ENCODE results near the gene SMPDL3B.

Gene SMPDL3B

DNA sequence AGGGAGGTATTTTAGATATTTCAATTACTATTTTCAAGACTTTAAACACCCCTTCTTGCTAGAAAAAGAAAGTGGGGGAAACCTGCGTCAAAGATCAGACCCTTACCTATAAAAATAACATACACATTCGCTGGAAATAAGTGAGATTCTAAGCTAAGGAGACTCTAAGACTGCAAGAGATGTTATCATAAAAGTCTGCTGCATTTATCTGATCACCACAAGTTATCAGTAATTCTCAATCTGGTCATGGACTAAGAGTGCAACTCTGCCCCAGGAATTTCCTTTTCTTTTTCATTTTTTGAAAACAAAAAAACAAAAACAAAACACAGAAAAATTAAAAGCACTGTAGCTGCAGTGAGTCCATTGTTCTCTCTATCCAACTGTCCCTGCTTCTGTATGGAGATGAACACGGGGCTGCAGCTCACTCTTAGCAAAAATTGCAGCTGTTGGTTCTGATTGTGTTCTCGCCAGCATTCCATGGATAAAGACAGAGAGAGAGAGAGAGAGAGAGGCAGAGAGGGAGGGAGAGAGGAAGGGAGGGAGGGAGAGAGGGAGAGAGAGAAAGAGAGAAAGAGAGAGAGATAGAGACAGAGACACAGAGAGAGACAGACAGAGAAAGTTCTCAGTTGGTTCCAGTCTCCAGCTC, 39.1 kb downstream of the SMPDL3B start:
- DNase-seq (ENCODE audit: low read depth), result no peak
- TF ChIP-seq, protein P1, sequence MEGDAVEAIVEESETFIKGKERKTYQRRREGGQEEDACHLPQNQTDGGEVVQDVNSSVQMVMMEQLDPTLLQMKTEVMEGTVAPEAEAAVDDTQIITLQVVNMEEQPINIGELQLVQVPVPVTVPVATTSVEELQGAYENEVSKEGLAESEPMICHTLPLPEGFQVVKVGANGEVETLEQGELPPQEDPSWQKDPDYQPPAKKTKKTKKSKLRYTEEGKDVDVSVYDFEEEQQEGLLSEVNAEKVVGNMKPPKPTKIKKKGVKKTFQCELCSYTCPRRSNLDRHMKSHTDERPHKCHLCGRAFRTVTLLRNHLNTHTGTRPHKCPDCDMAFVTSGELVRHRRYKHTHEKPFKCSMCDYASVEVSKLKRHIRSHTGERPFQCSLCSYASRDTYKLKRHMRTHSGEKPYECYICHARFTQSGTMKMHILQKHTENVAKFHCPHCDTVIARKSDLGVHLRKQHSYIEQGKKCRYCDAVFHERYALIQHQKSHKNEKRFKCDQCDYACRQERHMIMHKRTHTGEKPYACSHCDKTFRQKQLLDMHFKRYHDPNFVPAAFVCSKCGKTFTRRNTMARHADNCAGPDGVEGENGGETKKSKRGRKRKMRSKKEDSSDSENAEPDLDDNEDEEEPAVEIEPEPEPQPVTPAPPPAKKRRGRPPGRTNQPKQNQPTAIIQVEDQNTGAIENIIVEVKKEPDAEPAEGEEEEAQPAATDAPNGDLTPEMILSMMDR (IDR thresholded peaks at IDR 0.05; ENCODE audit: low read depth, low read length, missing control alignments), result no peak

GRCh38 chr1:27974417-27974781, 39.6 kb downstream of the SMPDL3B start:
- no peak overlapping the region for H3K4me3 ChIP-seq (ENCODE audit: low read depth, low read length)
- in situ Hi-C loops (cut with HindIII; ENCODE audit: low sequenced_read_pairs), result no loop called here
- TF ChIP-seq, protein P1 (IDR thresholded peaks at IDR 0.05; ENCODE audit: low read depth, low read length, missing control alignments), result no peak
- no peak for DNase-seq (ENCODE audit: low read depth)

More for the DNA sequence above, 39.1 kb downstream of the SMPDL3B start:
- no peak overlapping the region for H3K4me3 ChIP-seq (ENCODE audit: low read depth, low read length)
- in situ Hi-C loops (cut with HindIII; ENCODE audit: low sequenced_read_pairs), result no loop called here

GRCh38 chr1:27979151-27979858, 44.5 kb downstream of the SMPDL3B start:
- DNase-seq (ENCODE audit: low read depth), result peak; percentile 48
- H3K4me3 ChIP-seq (ENCODE audit: low read depth, low read length), result no peak overlapping the region
- in situ Hi-C loops (cut with HindIII; ENCODE audit: low sequenced_read_pairs), result no loop called here
- TF ChIP-seq, protein P1 (IDR thresholded peaks at IDR 0.05; ENCODE audit: low read depth, low read length, missing control alignments), result peak; percentile 48

GRCh38 chr1:27979859-27980201, 45.0 kb downstream of the SMPDL3B start:
- no peak for DNase-seq (ENCODE audit: low read depth)
- TF ChIP-seq, protein P1 (IDR thresholded peaks at IDR 0.05; ENCODE audit: low read depth, low read length, missing control alignments), result no peak
- in situ Hi-C loops (cut with HindIII; ENCODE audit: low sequenced_read_pairs), result no loop called here
- no peak overlapping the region for H3K4me3 ChIP-seq (ENCODE audit: low read depth, low read length)

DNA sequence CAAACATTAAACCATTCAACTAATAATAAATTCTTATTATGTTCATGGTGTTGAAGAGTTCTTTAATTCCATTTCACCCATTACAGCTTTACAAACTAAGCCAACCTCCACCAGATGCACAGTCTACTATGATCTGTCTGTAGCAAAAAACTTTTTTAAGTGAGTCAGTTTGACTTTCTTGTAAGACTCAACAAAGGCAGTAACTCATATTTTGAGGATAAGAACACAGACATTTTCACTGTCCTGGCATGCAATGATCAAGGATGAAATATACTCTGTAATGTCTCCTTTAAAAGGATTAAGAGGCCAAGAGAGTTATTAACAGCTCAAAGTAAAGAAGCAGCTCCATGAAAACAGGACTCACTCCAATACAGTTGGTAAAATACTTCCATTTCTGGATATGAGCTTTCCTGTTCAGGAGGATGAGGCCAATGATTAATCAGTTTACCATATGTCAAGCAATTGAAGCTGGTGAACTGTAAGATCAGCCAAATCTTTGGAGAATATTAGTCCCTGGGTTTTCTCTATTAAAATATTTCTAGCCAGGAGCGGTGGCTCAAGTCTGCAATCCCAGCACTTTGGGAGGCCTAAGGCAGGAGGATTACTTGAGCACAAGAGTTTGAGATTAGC, 45.5 kb downstream of the SMPDL3B start:
- in situ Hi-C loops (cut with HindIII; ENCODE audit: low sequenced_read_pairs), result no loop called here
- no peak for DNase-seq (ENCODE audit: low read depth)
- TF ChIP-seq, protein P1 (IDR thresholded peaks at IDR 0.05; ENCODE audit: low read depth, low read length, missing control alignments), result no peak

DNA sequence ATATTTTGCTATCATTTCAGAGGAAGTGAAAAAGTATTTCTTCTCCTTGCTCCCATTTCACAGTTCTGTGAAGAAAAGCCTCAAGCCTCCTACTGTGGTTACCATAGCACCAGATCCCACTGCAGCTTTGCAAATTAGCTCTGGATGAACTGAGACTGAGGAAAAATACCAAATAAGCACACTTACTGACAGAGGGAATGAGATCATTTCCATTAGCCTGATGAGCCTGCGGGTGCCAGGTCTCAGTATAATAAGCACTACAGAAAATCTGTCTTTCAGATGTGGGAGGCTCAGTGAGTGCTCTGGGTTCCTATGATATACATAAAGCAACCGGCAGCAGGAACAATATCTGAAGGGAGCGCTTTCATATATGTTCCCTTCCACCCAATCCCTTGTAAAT, 46.3 kb downstream of the SMPDL3B start:
- TF ChIP-seq, protein P1 (IDR thresholded peaks at IDR 0.05; ENCODE audit: low read depth, low read length, missing control alignments), result no peak
- in situ Hi-C loops (cut with HindIII; ENCODE audit: low sequenced_read_pairs), result no loop called here
- no peak for DNase-seq (ENCODE audit: low read depth)
- no peak overlapping the region for H3K4me3 ChIP-seq (ENCODE audit: low read depth, low read length)

More for the DNA sequence above, 45.5 kb downstream of the SMPDL3B start:
- no peak overlapping the region for H3K4me3 ChIP-seq (ENCODE audit: low read depth, low read length)
